A172 (cell line): ENCODE measurements around the gene DUSP22. TPM values are rescaled to one million over a fixed set of nuclear protein-coding genes. Genes with fewer than 3 reads are reported as not detected.

ENCODE experiments used
- DNase-seq: peaks from one replicate; pipeline ENCODE4 v3.0.0-alpha.2; 2015; ENCODE audit warnings: low spot score
- total RNA-seq: library from RNA; depleted of rRNA; stranded (reverse); fragments of >200 nt; shearing (Covaris generic); gene quantifications from 2 replicates; pipeline ENCODE4 v1.2.3, GENCODE V29; 2014; rRNA removed

DUSP22 gene
- total RNA-seq, 1 experiment from 2014 or later = 19.5 TPM

- DNase-seq = no peak
Measured at GRCh38 chr6:393391-394221, 101.3 kb downstream of the DUSP22 start.

GRCh38 chr6:394641-395289, 102.5 kb downstream of the DUSP22 start:
- DNase-seq = no peak

- DNase-seq = no peak
Measured at GRCh38 chr6:395432-396125, 103.3 kb downstream of the DUSP22 start.

DNA sequence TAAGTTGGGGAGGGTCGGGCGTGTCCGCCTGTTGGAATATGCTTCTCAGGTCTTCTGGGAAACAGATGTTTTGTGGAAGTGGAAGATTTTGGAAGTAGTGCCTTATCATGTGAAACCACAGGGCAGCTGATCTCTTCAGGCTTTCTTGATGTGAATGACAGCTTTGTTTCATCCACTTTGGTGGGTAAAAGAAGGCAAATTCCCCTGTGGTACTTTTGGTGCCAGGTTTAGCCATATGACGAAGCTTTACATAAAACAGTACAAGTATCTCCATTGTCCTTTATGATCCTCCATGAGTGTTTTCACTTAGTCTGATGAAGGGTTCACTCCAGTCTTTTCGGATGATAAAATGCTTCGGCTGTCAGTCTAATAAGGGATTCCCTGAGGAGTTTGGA, 103.8 kb downstream of the DUSP22 start:
- no peak for DNase-seq

- DNase-seq = no peak
Measured at GRCh38 chr6:397056-397455, 104.8 kb downstream of the DUSP22 start.

DNA sequence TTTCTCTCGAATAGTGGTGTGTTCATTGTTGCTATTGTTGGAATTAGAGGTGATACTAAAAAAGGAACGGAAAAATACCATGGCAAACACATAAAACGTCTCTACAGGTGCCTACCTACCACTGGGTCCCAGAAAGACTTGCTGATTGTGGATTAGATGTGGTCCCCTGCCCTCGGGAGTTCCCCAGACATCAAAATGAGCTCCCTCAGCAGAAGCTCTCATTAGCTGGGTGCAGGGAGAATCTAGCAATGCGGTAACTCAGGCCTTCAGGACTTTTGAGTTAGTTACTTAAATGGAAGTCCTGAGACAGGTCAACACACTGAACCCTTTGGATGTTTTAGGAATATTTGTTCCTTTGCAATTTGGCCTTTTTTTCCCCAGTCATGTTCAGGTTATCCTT, 105.3 kb downstream of the DUSP22 start:
- DNase-seq = no peak

DNA sequence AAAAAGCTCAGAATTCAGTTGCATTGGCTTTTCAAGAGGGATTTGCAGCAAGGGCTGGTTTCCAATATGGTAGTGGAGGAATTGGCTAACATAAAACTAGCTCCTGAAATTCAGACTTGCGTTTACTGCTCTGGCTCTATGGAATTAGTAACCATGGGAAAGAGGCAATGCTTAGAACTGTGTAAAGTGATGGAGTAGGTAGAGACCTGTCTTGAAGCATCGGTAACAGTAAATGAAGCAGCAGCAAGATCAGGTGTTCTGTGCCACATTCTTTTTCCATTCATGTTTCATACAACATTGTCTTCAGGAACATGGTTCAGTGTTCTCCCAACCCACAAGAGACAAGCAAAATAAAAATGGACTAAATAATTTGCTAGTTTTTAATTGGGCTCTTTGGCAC, 105.8 kb downstream of the DUSP22 start:
- DNase-seq = no peak

- no peak for DNase-seq
Measured at GRCh38 chr6:398558-399078, 106.3 kb downstream of the DUSP22 start.

DNA sequence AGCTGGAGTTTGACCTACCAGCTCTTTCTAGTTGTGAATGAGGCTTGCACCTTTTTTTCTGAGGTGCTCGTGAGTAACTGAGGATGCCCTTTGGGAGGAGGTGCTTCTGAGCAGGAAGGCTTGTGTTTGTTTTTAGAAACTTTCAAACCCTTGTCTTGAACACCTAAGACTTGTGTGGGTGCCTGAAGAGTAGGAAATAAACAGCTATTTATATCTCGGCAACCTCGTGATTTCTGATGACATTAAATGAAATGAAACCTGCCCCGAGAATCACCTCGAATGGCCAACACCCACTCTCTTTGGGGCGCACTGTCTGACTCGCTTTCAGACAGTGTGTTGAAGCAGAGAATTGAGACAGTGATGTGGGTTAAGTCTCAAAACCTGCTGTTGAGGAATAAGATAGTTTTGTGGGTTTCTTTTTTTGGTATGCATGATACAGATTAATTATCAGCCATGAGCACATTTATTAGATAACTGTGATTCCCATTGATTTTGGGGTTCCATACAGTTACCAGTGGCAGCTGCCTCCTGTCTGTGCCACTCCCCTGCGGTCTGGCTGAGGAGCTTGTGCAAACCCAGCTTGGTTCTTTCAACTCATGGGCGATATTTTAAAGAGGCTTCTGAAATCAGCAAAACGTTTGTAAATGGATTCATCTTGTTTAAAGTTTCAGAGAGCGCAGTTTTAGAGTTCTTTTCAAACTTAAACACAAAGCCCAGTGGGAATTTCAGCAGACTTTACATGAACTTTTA, 107.7 kb downstream of the DUSP22 start:
- no peak for DNase-seq

- no peak for DNase-seq
Measured at GRCh38 chr6:400815-401214, 108.5 kb downstream of the DUSP22 start.

Other genes with a start within 250 kb of the DUSP22 start
- gene IRF4, start 99.3 kb downstream of the DUSP22 start, total RNA-seq = 0.29 TPM in 1 of 2 replicates, not detected in the other